A172 (cell line): ENCODE results near the gene SETD4. TPM values are rescaled to one million over a fixed set of nuclear protein-coding genes. Genes with fewer than 3 reads are reported as not detected.
A peak's percentile ranks its signal among the peaks of the same experiment; 100 is the strongest.

ENCODE experiments used
- DNase-seq: peaks from one replicate; pipeline ENCODE4 v3.0.0-alpha.2; 2015; ENCODE audit warnings: low spot score
- total RNA-seq: library from RNA; depleted of rRNA; stranded (reverse); fragments of >200 nt; shearing (Covaris generic); gene quantifications from 2 replicates; pipeline ENCODE4 v1.2.3, GENCODE V29; 2014

SETD4 gene
- total RNA-seq, 1 experiment from 2014 or later, result 22.7 TPM

DNA sequence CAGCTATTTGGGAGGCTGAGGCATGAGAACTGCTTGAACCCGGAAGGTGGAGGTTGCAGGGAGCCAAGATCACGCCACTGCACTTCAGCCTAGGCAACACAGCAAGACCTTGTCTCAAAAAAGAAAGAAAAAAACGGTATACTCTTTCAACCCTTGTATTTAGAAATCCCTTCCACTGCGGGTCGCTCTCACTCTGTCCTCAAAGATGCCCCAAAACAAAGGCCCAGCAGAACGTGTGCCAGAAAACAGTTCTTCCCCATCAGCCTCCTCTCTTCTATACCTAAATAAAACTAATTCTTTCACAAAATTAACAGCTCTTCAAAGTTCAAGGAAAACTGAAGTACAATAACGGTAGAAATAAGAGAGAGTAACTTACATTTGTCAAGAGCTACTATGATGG, 13.2 kb downstream of the SETD4 start:
- no peak for DNase-seq

DNA sequence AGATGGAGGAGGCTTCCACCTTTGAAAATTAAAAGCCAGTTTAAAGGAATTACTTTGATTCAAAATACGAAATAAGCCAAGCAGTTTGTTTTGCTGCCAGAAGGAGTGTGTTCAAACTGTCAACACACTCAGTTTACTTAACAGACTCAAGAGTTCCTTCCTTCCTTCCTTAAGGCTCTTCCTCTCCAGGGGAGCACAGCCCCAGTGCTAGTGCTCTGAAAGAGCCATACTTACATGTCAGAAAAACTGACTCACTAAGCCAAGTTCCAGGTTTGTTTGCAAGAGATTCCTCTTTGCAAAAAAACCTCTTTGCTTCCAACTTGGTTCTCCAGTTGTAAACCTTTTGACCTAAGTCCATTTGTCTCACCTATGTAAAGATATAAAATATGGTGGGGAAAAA, 14.3 kb downstream of the SETD4 start:
- DNase-seq, result no peak

DNA sequence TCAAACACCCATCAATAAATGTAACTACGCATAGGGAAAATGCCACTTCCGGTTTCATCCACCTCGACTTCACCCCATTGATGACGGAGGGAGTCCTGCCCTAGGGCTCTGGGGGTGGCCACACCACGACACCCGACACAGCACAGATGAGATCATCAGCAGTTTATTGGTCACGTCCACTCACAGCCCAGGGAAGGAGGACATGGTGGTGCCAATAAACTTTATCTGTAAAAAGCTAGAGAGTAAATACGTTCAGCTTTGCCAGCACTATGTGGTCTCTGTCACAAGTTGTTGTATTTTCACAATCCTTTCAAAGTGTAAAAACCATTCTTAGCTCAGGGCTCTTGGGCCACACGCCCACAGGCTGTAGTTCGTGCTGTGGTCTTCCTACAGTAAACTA, 16.3 kb downstream of the SETD4 start:
- DNase-seq, result no peak

DNA sequence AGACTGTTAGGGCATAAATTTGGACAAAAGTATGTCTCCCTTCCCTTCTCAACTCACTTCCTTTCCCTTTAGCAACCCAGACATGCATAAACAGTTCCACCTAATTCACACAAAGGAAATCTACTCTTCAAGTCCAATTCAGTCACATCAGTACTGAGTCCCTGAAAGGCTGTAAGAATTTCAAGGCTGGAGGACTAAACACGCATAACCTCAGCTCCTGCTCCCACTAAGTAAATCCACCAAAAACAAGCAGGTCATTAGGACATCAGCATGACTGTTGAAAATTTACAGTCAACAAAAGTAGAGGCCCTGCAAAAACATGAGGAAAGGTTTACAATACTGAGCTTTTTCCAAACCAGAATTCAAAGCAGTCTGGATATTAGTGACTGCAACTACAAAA, 18.4 kb downstream of the SETD4 start:
- DNase-seq, result no peak

DNA sequence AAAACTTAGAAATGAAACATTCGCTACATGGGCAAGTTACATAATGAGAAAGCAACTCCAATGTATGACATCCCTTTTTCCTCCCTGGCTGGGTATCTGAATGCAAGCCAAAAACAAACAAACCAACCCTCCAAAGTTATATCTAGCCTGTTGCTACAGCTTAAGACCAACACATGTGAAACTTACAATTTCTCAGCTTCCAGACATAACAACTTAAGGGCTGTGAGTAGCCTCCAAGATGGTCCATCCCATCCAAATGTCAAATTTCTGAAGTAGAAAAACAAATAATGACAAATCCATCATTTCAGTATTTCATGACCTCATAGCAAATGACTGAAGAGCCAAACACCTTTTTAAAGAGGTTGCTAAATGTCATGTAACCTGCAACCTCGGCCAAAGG, 19.9 kb downstream of the SETD4 start:
- DNase-seq, result no peak

DNA sequence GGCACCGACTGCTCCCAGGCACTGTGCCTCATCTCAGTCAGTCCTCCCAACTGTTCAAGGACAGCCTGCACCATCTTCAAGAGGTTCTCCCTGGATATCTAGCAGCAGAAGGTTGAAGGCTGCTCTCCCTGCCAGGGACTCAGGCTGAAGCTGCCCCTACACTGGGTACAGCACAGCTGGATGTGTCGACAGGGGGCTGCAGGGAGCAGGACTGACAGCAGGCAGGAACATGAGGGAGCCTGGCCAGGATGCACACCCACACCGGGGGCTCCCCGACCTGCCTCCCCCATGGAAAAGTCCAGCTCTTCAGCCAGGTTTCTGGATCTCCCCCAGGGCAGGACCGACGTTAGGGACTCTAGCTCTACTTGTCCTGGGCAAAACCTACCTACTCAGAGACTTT, 20.5 kb downstream of the SETD4 start:
- no peak for DNase-seq

DNA sequence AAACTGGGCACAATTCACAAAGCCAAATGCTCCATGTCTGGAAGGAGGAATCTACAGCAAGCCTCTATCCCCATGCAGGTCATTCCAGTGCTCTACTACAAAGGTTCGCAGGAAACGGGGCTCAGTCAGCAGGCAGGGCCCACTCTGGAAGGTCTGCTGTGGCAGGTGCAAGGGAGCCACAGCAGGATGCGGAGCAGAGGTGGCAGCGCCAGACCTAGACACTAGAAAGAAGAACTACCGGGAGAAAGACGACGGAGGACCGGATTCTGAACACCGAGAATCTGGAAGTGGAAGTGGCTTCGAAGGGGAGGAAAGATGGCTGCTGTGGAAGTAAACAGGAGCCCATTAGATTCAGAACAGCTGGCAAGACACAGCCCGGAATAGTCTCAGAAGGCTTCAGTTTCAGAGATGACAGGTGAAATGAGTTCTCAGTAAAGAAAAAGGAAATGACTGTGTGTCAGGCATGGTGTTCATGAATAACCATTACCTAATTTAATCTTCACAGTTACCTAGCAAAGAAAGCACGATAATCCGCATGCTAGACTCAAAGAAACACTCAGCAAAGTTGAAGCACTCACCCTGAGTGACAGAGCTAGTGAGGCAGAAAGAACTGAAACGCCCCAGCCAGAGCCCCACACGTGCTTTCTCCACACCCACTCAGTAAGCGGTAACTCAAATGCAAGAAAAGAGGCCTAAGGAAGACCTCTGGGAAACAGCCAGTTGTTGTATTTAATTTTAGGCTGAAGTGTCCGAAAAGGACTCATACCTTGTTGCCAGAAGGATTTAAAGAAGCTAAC, 21.4 kb downstream of the SETD4 start:
- no peak for DNase-seq

DNA sequence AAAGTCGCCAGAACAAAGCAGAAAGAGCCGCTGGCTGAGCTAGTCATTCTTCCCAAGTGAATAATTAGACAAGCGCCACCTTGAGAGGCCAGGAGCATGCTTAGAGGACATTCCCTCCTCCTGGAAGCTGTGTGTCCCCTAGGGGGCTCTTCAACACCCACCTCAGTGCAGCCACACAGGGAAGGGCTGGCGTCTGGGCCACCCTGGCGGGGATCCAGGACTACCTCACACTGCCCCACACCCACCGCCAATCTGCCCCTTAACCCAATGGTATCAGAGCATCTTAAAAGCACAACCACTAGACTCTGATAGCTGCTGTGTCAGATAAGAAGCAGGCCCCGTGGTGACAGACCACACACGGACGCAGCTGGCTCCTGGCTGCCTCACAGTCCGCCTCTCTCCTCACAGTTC, 24.9 kb downstream of the SETD4 start:
- DNase-seq, result no peak

DNA sequence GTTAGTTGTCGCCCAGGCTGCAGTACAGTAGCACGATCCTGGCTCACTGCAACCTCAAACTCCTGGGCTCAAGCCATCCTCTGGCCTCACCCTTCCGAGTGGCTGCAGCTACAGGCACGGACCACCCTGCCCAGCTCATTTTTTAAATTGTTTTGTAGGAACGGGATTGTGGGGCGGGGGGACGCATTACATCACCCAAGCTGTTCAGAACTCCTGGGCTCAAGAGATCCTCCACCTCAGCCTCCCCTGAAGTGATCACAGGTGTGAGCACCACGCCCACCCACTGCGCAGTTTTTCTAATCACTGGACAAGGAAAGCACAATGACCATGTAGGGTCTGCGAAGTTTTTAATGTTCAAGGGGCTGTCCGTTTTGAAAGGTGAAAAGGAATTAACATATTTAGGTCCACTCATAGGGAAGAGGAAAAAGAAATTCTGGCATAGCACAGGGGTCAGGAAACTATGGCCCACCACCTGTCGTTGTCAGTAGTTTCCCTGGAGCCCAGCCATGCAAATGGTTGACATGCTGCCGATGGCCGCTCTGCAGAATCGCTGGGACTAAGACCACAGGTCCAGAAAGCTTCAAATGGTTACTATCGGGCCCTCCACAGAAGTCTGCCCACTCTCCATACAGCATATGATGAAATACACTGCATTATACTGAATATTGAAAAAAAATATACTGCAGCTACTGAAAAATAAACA, 26.0 kb downstream of the SETD4 start:
- DNase-seq, result no peak

DNA sequence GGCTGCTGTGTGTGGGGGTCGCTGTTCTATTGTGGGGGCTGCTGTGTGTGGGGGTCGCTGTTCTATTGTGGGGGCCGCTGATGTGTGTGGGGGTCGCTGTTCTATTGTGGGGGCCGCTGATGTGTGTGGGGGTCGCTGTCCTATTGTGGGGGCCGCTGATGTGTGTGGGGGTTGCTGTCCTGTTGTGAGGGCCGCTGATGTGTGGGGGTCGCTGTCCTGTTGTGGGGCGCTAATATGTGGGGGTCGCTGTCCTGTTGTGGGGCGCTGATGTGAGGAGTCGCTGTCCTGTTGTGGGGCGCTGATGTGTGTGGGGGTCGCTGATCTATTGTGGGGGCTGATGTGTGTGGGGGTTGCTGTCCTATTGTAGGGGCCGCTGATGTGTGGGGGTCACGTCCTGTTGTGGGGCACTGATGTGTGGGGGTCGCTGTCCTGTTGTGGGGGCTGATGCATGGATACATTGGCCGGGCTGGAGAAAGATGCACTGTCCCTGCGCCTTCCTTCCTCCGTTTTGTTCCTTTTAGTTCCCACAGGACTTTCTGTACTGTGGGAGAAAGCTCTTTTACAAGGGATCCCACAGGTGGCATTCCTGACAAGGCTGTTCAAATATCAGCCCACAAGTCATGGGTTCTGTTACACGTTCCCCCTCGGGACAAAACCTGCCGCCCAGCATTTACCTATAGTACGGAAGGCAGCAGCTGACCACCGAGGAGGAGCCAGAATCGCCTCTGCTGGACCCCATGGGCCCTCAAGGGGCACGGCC, 27.5 kb downstream of the SETD4 start:
- no peak for DNase-seq

DNA sequence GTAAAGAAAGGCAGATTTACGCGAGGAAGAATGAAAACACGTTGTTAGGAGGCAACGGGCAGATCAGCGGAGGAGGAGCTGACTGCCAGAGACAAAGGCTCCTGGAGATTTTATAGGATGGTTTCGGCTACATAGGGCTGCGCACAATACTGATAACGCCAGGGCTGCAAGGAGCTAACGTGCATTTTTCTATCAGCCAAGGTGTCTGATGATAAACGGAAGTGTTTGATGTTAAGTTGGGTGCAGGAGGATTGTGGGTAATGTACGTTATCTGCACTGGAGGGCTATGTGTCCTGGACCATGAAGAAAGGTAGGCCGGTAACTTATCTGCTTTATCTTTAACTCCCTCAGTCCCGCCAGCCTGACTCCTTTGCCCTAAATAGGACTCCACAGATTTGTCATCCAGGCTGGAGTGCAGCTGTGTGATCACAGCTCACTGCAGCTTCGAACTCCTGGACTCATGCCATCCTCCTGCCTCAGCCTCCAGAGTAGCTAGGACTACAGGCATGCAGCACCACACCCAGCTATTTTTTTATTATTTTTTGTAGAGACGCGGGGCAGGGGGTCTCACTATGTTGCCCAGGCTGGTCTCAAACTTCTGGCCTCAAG, 29.6 kb downstream of the SETD4 start:
- DNase-seq, result no peak

DNA sequence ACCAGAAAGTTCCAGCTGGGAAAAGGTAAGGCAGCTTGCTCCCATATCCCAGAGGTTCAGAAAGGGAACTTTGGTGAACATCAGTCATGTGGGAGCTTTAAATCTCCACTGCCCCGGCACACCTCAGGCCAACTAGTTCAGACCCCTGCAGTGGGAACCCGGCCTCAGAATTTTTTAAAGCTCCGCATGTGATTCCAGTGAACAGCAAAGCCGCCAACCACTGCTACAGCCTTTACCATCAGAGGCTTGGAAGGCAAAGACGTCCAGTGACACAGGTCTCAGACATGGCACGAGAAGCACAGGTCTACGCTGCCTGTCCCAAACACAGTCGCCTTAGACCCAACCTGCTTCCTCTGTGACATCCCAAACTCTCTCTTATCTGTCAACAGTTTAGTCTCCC, 31.0 kb downstream of the SETD4 start:
- DNase-seq, result no peak

DNA sequence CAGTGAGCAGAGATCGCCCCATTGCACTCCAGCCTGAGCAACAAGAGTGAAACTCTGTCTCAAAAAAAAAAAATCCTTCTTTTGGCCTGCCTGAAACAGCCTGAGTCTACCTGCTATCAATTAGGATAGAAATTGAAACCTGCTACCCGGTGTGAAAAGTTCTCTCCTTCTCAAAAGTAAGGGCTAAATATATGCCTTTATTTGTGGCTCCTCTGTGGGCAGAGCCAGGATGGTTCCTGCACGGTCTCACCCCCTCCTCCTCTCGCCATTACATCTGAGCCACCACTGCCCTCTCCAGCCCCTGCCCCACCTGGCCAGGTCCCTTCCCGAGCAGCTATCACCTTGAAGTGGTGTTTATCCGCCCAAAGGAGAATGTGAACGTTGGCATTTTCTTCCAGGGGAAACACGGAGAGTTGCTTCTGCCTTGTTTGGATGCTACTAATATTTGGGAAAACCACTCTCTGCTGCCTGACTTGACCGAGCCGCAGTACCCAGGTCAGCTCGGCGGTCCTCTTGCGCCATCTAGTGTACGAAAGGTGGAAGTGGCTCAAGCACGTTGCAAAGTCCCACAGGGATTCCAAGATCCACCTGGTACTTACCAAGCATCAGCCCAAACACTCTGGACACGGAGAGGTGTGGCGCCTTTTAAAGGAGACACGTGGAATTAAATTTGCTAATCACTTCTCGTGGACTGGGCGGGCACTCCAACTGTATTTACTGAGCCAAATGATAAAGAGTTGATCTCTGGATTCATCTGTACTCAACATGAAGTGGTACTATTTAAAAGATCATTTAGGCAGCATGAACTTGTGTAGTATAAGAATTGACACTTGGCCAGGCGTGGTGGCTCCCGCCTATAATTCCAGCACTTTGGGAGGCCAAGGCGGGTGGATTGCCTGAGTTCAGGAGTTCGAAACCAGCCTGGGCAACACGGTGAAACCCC, 31.9 kb downstream of the SETD4 start:
- DNase-seq, result peak; percentile 71

DNA sequence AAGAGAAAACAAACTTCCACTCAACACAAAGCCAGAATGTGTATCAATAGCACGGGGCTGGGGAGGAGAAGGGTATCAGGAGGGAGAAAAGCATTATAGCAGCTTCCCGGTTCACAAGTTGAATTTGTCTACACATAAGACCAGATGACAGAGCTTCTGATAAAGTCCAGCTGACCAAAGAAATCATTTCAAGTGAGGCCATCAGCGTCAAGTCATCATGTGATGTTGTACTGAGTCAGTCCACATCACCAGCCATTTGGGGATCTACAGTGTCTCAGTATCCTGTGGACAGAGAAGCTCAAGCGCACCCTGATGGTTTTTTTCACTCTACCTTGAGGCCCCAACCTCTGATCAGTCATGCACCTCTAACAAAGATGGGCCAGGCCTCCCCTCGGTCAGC, 33.0 kb downstream of the SETD4 start:
- DNase-seq, result no peak

DNA sequence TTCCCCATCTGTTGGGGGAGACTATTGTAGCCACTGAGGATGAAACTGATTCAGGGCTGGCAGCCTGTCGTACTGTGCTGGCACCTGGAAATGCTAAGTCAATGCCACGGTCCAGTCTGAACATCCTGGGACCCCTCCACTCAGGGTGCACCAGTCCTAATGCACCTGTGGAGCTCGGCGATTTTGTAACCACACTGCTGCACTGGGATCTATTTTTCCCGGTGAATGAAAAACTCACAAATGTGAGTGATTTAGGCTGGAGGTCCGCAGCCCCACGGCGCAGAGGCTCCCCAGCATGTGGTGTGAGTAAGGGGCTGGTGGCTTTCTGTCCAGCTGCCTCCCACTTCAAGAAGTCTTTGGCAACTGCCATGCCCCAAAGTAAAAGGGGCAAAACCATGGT, 35.5 kb downstream of the SETD4 start:
- no peak for DNase-seq

DNA sequence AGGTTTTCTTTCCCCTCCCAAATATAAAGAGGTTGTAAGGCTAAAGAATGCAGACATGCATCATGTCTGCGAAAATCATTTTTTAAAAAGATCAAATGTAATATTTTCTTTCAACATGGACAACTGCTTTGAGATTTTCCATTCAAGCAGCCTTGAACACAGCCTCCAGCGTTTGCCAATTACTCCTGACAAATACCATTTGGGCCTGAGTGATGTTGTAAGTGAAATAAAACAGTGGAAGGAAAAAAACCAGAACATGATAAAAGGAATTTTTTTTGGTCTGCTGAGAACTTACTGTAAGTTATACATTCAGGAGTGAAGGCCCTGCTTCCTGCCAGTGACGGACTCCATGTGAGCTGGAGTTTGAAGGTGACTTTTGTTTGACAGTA, 37.2 kb downstream of the SETD4 start:
- DNase-seq, result no peak

DNA sequence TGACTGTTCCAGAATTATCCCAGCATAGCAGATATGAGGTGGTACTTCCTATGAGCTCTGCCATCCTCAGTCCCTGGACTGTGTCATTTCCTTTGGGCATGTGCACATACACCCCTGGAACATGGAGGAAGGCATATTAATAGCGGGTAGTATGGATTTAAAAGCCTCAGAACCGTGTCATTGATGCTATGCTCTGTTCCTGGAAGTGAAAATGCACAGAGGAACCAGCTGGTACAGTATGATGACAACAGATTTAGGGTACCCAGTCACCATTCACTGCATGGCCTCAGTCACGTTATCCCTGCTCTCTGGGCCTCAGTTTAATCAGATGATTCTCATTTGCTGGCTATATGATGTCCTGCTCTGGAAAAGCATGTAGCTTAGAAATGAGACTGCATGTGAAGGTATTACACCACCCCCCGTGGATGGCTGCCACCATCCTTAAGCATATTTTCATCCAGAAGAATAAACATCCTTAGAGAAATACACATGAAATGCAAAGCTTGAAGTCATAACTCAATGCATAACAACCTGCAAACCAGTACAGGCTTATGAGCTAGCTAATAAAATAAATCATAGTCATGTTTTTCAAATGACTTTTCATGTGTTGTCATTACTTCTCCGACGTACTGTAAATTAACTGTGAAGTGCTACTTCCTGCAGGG, 37.8 kb downstream of the SETD4 start:
- DNase-seq, result no peak

DNA sequence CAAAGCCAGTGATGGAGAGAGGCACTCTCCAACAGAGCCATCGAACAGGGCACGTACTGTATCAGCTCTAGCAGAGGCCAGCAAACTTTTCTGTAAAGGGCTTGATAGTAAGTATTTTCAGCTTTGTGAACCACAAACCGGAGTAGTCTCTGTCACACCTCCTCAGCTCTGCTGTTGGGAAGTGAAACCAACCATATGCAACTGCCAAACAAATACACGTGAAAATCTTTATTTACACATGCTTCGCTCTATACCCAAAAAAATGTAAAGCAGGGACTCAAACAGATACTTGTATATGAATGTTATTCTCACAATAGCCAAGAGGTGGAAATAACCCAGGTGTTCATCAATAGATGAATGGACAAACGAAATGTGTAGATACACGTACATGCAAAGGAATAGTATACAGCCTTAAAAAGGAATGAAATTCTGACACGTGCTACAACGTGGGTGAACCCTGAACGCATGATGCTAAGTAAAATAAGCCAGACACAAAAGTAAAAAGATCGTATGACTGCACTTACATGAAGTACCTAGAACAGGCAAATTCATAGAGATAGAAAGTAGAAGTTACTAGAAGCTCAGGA, 39.0 kb downstream of the SETD4 start:
- DNase-seq, result no peak

DNA sequence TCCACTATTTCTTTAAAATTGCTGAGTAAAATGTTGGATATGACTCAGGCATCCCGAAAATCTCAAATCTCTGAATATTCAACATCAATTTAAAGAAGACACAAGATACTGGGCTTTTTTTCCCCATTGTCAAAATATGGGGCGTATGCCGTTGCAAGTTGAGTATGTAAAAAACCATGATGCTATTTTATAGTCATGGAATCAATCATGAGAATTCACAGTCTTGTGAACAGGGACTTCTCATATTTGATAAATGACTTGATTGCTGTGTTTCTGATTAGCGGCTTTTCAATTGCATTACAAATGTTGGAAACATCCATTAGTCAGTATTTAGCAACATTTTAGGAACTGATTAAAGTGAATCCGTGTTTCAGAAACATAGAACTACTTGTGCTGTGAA, 45.3 kb downstream of the SETD4 start:
- DNase-seq, result no peak

DNA sequence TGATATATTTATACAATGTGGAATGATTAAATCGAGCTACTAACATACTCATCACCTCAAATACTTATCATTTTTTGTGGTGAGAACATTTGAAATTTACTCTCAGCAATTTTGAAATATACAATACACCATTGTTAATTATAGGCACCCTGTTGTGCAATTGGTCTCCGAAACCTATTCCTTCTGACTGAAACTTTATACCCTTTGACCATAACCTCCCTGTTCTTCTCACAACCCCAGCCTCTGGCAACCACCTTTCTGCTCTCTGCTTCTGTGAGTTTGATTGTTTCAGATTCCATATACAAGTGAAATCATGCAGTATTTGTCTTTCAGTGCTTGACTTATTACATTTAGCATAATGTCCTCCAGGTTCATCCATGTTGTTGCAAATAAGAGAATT, 49.5 kb downstream of the SETD4 start:
- no peak for DNase-seq
